Glutamatergic neuron (in vitro differentiated cells): ENCODE data around the gene DTNBP1. TPM values are rescaled to one million over a fixed set of nuclear protein-coding genes. Genes with fewer than 3 reads are reported as not detected.

Experiments
- DNase-seq: peaks from one replicate; pipeline ENCODE4 v3.0.0; 2022
- H3K27ac Mint-ChIP-seq: one replicate; pipeline ENCODE4 v1.8.0; 2020; ENCODE audit warnings: mild to moderate bottlenecking, mixed read lengths, inconsistent platforms; ENCODE audit not compliant: unreplicated experiment
- H3K27me3 Mint-ChIP-seq: one replicate; pipeline ENCODE4 v1.8.0; 2020; ENCODE audit warnings: mild to moderate bottlenecking, moderate library complexity, mixed read lengths, inconsistent platforms; ENCODE audit not compliant: unreplicated experiment
- H3K36me3 Mint-ChIP-seq: one replicate; pipeline ENCODE4 v1.8.0; 2020; ENCODE audit warnings: mild to moderate bottlenecking, mixed read lengths, inconsistent platforms; ENCODE audit not compliant: unreplicated experiment
- H3K4me1 Mint-ChIP-seq: one replicate; pipeline ENCODE4 v1.8.0; 2020; ENCODE audit warnings: mild to moderate bottlenecking, low read depth, mixed read lengths, inconsistent platforms; ENCODE audit not compliant: unreplicated experiment
- H3K4me3 Mint-ChIP-seq: one replicate; pipeline ENCODE4 v1.8.0; 2020; ENCODE audit warnings: mild to moderate bottlenecking, mixed read lengths, inconsistent platforms; ENCODE audit not compliant: unreplicated experiment
- H3K9me3 Mint-ChIP-seq: one replicate; pipeline ENCODE4 v1.8.0; 2020; ENCODE audit warnings: mild to moderate bottlenecking, moderate library complexity, mixed read lengths, inconsistent platforms; ENCODE audit not compliant: unreplicated experiment
- CTCF ChIP-seq: fragments of 200-600 bp; sonication (generic); IDR thresholded peaks from one replicate; pipeline ENCODE4 v1.5.0; 2021; ENCODE audit not compliant: partially characterized antibody, unreplicated experiment
- long read RNA-seq: library from polyadenylated mRNA; unstranded; transcript quantifications from one replicate; pipeline ENCODE4 v2.0.0, GENCODE V29; 2020; ENCODE audit not compliant: unreplicated experiment
- total RNA-seq: library from RNA; stranded (reverse); fragmentation: NEBNext Ultra II Directional; extraction: Animal tissue kit (Norgen Biotek cat#: 25700); gene quantifications from one replicate; pipeline ENCODE4 v1.2.1, GENCODE V29; 2021; ENCODE audit not compliant: unreplicated experiment

Gene DTNBP1
- total RNA-seq, result 13.2 TPM
- long read RNA-seq, partial matches to known transcripts, result 0 of 9 reads
- long read RNA-seq, other reads (novel, unspliced or antisense), result 2 of 9 reads

- peak; percentile 91 for DNase-seq
- Mint-ChIP-seq H3K36me3 (no peaks in the 10 kb centered on the region), H3K9me3 (peaks cover 8% of the 10 kb centered on the region), H3K27ac (no peak within 1 kb of the TSS), H3K4me1 (peaks cover 15% of the 10 kb centered on the region), H3K27me3 (peaks cover 3% of the 10 kb centered on the region), H3K4me3 (peak within 1 kb of the TSS; percentile 78)
- TF ChIP-seq CTCF, result no peak
Measured at GRCh38 chr6:15662326-15663129, at the start of gene DTNBP1. Gene DTNBP1, minus strand, starts transcription at chr6:15663028. Its CDS starts 159 bp downstream, at chr6:15662869.

- no peak overlapping the region for H3K4me3 Mint-ChIP-seq
- H3K27me3 Mint-ChIP-seq, result peaks cover 2% of the 10 kb centered on the region
- no peak for DNase-seq
- no peak for TF ChIP-seq CTCF
- peaks cover 24% of the 10 kb centered on the region for H3K4me1 Mint-ChIP-seq
- H3K9me3 Mint-ChIP-seq, result peaks cover 2% of the 10 kb centered on the region
- no peaks in the 10 kb centered on the region for H3K36me3 Mint-ChIP-seq
- no peak overlapping the region for H3K27ac Mint-ChIP-seq
Measured at GRCh38 chr6:15709651-15710269, 46.9 kb upstream of the DTNBP1 start.

GRCh38 chr6:15708231-15708630, 45.4 kb upstream of the DTNBP1 start:
- Mint-ChIP-seq H3K27ac (peak overlapping the region; percentile 69), H3K4me3 (peak overlapping the region; percentile 34), H3K4me1 (peaks cover 24% of the 10 kb centered on the region), H3K36me3 (peaks cover 6% of the 10 kb centered on the region), H3K9me3 (peaks cover 4% of the 10 kb centered on the region), H3K27me3 (peaks cover 5% of the 10 kb centered on the region)
- no peak for DNase-seq
- TF ChIP-seq CTCF, result no peak

GRCh38 chr6:15705981-15706380, 43.2 kb upstream of the DTNBP1 start:
- Mint-ChIP-seq H3K9me3 (peaks cover 4% of the 10 kb centered on the region), H3K27ac (no peak overlapping the region), H3K4me3 (no peak overlapping the region), H3K36me3 (peaks cover 6% of the 10 kb centered on the region), H3K4me1 (peaks cover 13% of the 10 kb centered on the region), H3K27me3 (peaks cover 3% of the 10 kb centered on the region)
- no peak for DNase-seq
- TF ChIP-seq CTCF, result no peak

GRCh38 chr6:15698471-15698870, 35.6 kb upstream of the DTNBP1 start:
- Mint-ChIP-seq H3K9me3 (no peaks in the 10 kb centered on the region), H3K4me1 (no peaks in the 10 kb centered on the region), H3K27me3 (no peaks in the 10 kb centered on the region), H3K36me3 (peaks cover under 1% of the 10 kb centered on the region), H3K4me3 (no peak overlapping the region), H3K27ac (no peak overlapping the region)
- no peak for DNase-seq
- TF ChIP-seq CTCF, result no peak
